ENCODE results near the gene FBP1.

DNA sequence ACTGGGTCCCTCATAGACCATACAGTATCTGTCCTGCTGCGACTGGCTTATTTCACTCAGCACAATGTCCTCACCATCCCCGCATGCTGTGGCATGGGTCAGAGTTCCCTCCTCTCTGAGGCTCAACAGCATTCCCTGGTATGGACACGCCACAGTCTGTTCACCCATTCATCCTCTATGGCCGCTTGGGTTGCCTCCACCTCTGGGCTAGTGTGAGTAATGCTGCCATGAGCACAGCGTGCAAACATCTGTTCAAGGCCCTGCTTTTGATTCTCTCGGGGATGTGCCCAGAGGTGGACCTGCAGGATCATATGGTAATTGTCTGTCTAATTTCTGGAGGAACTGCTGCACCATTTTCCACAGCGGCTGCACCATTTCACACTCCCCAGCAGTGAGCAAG lies 40.2 kb downstream of the FBP1 start:
- TF ChIP-seq GATA3 (IDR thresholded peaks at IDR 0.05; ENCODE audit: low read depth, low read length) (no peak), GATA2 (IDR thresholded peaks at IDR 0.05; ENCODE audit: low read depth, low read length) (no peak)
